ENCODE measurements around the gene ANXA7.

Gene ANXA7

DNA sequence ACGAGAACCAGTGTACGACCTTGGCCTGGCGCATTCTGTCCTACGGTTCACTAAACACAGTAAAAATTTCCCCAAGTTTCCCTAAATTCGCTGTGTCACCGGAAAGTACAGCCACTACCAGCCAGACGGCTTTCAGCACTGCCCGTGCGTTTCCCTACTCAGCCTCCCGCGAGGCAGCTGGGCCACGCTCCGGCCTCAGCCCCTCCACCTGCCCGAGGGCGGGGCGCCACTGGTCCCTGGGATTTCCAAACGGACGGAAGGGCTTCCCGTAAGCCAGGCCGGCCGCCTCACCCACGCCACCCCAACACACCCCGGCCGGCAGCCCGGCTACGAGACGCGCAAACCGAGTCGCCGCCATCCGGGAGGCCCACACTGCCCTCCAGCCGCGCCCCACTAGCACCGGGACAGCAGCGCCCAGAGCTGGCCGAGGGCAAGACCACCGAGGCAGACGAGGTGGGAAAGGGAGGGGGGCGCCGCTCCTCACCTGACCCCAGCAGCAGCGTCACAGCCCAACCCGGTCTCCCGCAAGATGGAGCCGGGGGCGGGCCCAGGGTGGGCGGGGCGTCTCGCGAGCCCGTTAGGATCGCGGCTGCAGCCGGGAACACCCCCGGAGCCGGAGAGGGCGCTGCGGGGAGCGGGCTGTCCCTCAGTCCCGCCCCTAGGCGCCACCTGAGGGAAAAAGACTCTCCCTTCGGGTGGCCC lies at the start of gene ANXA7:
Gene ANXA7 (minus strand): TSS at position 531 of the 702 bp plus-strand sequence. CDS start 13,202 bp downstream, outside the sequence.
- DNase-seq, result peak; percentile 97

DNA sequence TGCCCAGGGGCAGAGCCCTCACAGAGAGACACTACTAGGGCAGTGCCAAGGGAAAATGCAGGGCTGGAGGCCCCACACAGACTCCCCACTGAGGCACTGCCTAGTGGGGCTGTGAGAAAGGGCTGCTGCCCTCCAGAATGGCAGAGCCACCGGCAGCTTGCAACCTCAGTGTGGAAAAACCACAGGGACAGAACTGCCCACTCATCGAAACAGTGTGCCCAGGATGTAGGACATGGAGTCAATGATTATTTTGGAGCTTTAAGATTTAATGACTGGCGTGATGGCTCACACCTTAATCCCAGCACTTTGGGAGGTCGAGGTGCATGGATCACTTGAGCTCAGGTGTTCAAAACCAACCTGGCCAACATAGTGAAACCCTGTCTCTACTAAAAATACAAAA lies 47.0 kb upstream of the ANXA7 start:
- DNase-seq, result no peak

DNA sequence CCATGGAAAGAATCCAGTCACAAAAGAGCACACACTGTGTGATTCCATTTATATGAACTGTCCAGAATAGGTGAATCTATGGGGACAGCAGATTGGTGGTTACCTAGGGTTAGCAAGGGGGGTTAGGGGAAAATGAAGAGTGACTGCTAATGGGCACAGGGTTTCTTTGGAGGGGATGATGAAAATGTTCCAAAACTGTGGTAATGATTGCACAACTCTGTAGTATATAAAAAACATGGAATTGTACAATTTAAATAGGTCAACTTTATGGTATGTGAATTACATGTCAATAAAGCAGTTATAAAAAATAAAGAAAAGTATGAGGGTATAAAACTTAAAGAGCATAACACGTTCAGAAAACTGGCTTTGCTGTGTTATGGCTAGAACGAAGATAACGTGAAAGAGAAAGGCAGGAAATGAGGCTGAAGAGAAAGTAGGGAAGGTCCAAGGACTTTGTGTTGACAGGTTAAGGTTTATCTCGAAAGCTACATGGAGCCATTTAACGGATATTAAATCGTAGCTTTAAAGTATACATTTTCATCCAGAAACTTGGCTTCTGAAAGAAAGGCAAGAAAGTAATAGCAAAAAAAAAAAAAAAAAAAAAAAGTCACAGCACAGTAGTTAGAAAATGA lies 45.9 kb upstream of the ANXA7 start:
- DNase-seq, result no peak

GRCh38 chr10:73456187-73456890 lies 42.5 kb upstream of the ANXA7 start:
- DNase-seq, result no peak

GRCh38 chr10:73449113-73449512 lies 35.3 kb upstream of the ANXA7 start:
- DNase-seq, result no peak

GRCh38 chr10:73448384-73448783 lies 34.5 kb upstream of the ANXA7 start:
- DNase-seq, result no peak

- DNase-seq, result no peak
These were observed 33.1 kb upstream of the ANXA7 start for GRCh38 chr10:73446926-73447325.

- no peak for DNase-seq
These were observed 30.6 kb upstream of the ANXA7 start for GRCh38 chr10:73444457-73444856.

DNA sequence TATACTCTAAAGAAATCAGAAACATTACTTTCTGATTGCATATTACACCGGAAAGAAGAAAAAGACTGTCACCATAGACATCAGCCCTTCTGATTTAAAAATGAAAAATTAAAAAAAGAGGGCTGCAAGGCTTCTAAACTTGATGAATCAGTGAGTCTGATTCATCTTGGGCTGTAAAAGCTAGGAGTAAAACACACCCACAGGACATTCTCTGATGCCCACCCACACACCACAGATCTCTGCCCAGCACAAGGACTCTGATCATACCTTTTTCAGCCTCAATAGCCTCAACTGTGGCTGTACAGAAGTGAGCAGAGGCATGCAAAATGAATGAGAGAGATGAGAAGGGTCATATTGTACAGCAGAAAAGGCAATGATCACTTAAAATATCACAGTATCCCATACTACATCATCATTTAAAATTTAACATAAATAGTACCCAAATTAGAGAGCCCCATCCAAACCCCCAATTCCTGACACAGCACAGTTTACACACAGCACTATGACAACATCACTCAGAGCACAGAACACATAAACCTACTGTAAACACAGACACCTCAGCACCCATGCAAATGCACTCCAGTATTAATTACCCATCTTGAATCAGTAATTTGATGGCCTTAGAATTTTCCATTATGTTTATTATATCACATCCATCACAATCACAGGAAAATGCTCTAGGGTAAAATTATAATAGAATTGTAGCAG lies 25.9 kb upstream of the ANXA7 start:
- no peak for DNase-seq

DNA sequence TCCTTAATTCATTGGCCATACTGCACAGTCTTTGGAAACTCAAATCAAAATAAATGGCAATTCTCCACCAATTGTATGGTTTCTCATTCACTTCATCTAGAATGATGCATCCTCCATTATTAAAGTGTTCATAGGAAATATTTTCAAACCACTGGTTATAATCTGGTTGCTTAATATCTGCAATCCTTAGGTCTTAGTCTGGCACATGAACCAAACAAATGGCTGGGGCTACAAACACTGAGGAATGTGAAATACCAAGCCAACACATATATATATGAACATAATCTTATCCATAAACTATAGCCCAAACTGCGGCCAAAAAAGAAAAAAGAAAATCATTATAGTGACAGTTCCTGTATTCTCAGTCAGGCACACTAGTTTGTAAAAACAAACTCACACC lies 25.2 kb upstream of the ANXA7 start:
- no peak for DNase-seq

- no peak for DNase-seq
These were observed 19.6 kb upstream of the ANXA7 start, which contains the start of gene MSS51 for GRCh38 chr10:73433538-73433867. Gene MSS51 (minus strand): TSS chr10:73433561. CDS start chr10:73428284, 5,277 bp downstream.

GRCh38 chr10:73432646-73433537 lies 19.0 kb upstream of the ANXA7 start:
- DNase-seq, result no peak

- DNase-seq, result no peak
These were observed 12.5 kb upstream of the ANXA7 start for GRCh38 chr10:73426318-73426717.

DNA sequence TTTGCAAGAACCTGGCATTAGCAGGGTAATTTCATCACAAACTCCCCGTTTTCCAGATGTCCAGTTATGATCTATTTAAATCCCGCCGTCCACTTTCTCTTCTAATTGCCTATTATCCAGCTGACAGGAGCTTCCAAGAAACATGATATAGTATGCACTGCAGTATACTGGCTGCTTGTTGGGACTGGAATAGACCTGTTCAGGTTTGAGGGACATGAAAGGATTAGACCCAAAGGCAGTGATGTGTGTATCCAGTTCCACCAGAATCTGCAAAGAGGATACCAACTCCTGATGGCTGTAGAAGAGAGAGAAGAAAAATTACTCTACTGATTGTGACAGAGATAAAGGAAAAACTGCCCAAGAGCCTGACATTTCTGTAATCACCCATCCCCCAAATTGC lies 10.6 kb upstream of the ANXA7 start:
- no peak for DNase-seq

DNA sequence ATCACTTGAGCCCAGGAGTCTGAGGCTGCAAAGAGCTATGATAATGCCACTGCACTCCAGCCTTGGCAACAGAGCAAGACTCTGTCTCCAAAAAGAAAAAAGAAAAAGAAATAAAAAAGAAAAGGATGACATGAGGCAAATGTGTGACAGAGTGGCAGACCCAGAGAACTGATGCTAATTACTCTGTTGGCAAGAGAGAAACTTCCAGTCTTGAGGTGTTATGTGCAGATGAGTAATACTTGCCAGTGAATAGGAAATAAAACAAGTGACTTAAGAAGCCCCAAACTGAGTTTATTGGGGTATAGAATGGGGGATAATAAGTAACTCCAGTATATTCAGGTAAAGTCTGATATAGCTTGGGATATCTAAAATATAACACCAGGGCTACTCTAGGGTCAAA lies 9.5 kb upstream of the ANXA7 start:
- DNase-seq, result no peak

- DNase-seq, result no peak
These were observed 2.7 kb upstream of the ANXA7 start for GRCh38 chr10:73416571-73416970.

GRCh38 chr10:73414230-73414945 lies 530 bp upstream of the ANXA7 start:
- DNase-seq, result no peak

GRCh38 chr10:73413108-73413527 lies 740 bp downstream of the ANXA7 start:
- peak; percentile 44 for DNase-seq

DNA sequence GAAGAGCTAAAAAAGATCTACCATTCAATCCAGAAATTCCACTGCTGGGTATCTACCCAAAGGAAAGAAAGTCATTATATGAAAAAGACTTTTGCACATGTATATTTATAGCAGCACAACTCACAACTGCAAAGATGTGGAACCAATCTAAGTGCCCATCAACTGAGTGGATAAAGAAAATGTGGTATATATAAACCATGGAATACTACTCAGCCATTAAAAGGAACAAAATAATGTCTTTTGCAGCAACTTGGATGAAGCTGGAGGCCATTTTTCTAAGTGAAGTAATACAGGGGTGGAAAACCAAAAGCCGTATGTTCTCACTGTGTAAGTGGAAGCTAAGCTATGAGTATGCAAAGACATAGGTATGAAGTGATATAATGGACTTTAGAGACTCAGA lies 3.0 kb downstream of the ANXA7 start:
- DNase-seq, result no peak

GRCh38 chr10:73408978-73409521 lies 4.8 kb downstream of the ANXA7 start:
- DNase-seq, result no peak

DNA sequence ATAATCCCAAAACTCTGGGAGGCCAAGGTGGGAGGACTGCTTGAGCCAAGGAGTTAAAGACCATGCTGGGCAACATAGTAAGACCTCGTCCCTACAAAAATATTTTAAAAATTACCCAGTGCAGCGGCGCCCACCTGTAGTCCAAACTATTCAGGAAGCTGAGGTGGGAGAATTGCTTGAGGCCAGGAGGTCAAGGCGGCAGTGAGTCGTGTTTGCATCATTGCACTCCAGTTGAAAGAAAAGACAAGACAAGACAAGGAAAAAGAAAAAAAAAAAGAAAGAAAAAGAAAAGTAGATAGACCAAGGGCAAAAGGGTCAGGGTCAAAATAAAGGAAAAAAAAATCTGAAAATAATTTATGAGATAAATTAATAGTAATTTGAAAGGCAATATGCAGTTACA lies 5.8 kb downstream of the ANXA7 start:
- DNase-seq, result no peak

Data from activated naive CD4-positive, alpha-beta T cell treated with anti-CD3 and anti-CD28 coated beads, Interleukin-2, amount 50 U/mL, for 16 hours (primary cell).